ENCODE data around the gene CLIP4. TPM values are rescaled to one million over a fixed set of nuclear protein-coding genes. Genes with fewer than 3 reads are reported as not detected.

Gene CLIP4
- total and polyA plus RNA-seq, 10 of the 15 experiments (the other 5 are each of a cell fraction or from before 2014, with no cell fraction given) = 5.5 to 34.9 (median 16.8) TPM

DNA sequence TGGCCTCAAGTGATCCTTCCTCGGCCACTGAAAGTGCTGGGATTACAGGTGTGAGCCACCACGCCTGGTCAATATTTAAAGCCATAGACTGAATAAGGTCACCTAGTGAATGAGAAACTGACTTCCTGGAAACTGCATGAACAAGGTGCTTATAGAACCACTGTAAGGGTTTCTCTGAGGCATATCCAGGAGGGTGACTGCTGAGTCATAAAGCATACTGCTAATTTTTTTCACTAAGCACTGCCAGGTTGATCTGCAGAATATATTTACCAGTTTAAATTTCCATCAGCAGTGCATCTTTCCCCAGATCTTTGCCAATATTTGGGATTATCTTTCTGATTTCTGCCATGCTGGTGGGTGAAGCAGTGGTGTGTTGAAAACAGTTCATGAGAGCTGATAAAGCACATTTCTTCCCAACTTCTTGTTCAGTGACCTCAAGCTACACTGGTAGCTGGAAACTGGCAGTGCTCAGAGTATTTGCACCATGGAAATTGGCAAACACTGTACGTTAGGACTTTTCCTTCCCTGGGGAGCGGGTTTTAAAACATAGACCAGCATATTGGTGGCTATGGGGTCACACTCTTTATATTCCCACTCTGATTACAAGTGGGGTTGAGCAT is 4.2 kb upstream of the CLIP4 start (continued):
- no peak for TF ChIP-seq RAD21 (IDR thresholded peaks at IDR 0.05; ENCODE audit: insufficient read depth, low read depth, low read length)
- TF ChIP-seq ESRRA (IDR thresholded peaks at IDR 0.05; ENCODE audit: low read length) = no peak
- TF ChIP-seq, protein P1, sequence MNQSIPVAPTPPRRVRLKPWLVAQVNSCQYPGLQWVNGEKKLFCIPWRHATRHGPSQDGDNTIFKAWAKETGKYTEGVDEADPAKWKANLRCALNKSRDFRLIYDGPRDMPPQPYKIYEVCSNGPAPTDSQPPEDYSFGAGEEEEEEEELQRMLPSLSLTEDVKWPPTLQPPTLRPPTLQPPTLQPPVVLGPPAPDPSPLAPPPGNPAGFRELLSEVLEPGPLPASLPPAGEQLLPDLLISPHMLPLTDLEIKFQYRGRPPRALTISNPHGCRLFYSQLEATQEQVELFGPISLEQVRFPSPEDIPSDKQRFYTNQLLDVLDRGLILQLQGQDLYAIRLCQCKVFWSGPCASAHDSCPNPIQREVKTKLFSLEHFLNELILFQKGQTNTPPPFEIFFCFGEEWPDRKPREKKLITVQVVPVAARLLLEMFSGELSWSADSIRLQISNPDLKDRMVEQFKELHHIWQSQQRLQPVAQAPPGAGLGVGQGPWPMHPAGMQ (IDR thresholded peaks at IDR 0.05; ENCODE audit: borderline replicate concordance) = no peak
- TF ChIP-seq CREM (IDR thresholded peaks at IDR 0.05; ENCODE audit: low read depth) = 0 out of 2 replicates have a peak, but pooled peaks have one; percentile 6
- no peak for TF ChIP-seq CREB1 (IDR thresholded peaks at IDR 0.05; ENCODE audit: low read depth)
- no peak for TF ChIP-seq SMAD5 (IDR thresholded peaks at IDR 0.05; ENCODE audit: low read depth)
- TF ChIP-seq, protein P2, sequence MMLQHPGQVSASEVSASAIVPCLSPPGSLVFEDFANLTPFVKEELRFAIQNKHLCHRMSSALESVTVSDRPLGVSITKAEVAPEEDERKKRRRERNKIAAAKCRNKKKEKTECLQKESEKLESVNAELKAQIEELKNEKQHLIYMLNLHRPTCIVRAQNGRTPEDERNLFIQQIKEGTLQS (IDR thresholded peaks at IDR 0.05; ENCODE audit: borderline replicate concordance, extremely low read depth, low read depth, low read length) = no peak
- TF ChIP-seq, protein P3, sequence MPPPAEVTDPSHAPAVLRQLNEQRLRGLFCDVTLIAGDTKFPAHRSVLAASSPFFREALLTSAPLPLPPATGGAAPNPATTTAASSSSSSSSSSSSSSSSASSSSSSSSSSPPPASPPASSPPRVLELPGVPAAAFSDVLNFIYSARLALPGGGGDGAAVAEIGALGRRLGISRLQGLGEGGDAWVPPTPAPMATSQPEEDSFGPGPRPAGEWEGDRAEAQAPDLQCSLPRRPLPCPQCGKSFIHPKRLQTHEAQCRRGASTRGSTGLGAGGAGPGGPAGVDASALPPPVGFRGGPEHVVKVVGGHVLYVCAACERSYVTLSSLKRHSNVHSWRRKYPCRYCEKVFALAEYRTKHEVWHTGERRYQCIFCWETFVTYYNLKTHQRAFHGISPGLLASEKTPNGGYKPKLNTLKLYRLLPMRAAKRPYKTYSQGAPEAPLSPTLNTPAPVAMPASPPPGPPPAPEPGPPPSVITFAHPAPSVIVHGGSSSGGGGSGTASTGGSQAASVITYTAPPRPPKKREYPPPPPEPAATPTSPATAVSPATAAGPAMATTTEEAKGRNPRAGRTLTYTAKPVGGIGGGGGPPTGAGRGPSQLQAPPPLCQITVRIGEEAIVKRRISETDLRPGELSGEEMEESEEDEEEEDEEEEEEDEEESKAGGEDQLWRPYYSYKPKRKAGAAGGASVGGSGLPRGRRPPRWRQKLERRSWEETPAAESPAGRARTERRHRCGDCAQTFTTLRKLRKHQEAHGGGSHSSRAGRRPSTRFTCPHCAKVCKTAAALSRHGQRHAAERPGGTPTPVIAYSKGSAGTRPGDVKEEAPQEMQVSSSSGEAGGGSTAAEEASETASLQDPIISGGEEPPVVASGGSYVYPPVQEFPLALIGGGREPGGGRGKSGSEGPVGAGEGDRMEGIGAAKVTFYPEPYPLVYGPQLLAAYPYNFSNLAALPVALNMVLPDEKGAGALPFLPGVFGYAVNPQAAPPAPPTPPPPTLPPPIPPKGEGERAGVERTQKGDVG (CRISPR knock-in tag; IDR thresholded peaks at IDR 0.05) = no peak
- TF ChIP-seq, protein P4, sequence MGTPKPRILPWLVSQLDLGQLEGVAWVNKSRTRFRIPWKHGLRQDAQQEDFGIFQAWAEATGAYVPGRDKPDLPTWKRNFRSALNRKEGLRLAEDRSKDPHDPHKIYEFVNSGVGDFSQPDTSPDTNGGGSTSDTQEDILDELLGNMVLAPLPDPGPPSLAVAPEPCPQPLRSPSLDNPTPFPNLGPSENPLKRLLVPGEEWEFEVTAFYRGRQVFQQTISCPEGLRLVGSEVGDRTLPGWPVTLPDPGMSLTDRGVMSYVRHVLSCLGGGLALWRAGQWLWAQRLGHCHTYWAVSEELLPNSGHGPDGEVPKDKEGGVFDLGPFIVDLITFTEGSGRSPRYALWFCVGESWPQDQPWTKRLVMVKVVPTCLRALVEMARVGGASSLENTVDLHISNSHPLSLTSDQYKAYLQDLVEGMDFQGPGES (IDR thresholded peaks at IDR 0.05) = no peak
- TF ChIP-seq NRF1 (conservative IDR thresholded peaks at IDR 0.05; ENCODE audit: low read depth, low read length) = no peak
- TF ChIP-seq CBX5 (IDR thresholded peaks at IDR 0.05; ENCODE audit: low read depth) = no peak
- TF ChIP-seq, protein P5, sequence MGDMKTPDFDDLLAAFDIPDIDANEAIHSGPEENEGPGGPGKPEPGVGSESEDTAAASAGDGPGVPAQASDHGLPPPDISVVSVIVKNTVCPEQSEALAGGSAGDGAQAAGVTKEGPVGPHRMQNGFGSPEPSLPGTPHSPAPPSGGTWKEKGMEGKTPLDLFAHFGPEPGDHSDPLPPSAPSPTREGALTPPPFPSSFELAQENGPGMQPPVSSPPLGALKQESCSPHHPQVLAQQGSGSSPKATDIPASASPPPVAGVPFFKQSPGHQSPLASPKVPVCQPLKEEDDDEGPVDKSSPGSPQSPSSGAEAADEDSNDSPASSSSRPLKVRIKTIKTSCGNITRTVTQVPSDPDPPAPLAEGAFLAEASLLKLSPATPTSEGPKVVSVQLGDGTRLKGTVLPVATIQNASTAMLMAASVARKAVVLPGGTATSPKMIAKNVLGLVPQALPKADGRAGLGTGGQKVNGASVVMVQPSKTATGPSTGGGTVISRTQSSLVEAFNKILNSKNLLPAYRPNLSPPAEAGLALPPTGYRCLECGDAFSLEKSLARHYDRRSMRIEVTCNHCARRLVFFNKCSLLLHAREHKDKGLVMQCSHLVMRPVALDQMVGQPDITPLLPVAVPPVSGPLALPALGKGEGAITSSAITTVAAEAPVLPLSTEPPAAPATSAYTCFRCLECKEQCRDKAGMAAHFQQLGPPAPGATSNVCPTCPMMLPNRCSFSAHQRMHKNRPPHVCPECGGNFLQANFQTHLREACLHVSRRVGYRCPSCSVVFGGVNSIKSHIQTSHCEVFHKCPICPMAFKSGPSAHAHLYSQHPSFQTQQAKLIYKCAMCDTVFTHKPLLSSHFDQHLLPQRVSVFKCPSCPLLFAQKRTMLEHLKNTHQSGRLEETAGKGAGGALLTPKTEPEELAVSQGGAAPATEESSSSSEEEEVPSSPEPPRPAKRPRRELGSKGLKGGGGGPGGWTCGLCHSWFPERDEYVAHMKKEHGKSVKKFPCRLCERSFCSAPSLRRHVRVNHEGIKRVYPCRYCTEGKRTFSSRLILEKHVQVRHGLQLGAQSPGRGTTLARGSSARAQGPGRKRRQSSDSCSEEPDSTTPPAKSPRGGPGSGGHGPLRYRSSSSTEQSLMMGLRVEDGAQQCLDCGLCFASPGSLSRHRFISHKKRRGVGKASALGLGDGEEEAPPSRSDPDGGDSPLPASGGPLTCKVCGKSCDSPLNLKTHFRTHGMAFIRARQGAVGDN (IDR thresholded peaks at IDR 0.05) = no peak
- TF ChIP-seq E2F8 (IDR thresholded peaks at IDR 0.05; ENCODE audit: low read depth, partially characterized antibody) = no peak
- no peak for TF ChIP-seq MTA2 (IDR thresholded peaks at IDR 0.05; ENCODE audit: low read depth)
- no peak for TF ChIP-seq YY1 (IDR thresholded peaks at IDR 0.05; ENCODE audit: low read depth, low read length)
- TF ChIP-seq CEBPB (IDR thresholded peaks at IDR 0.05; ENCODE audit: borderline replicate concordance in 1 of 2, low read depth in 2 of 2, low read length in 2 of 2) = no peak
- TF ChIP-seq PML (IDR thresholded peaks at IDR 0.05; ENCODE audit: low read length) = no peak

Data from GM12878 (cell line).